NCI-H2196 (cell line): Measurements from ENCODE around the gene TENT4A.

Source experiments
- DNase-seq: peaks from one replicate; lab custom pipeline; 2025; ENCODE audit not compliant: unreplicated experiment; lab: John Stamatoyannopoulos, UW

The TENT4A gene

GRCh38 chr5:6792911-6793471 lies 79.8 kb downstream of the TENT4A start:
- DNase-seq = no peak

GRCh38 chr5:6801236-6801635 lies 88.0 kb downstream of the TENT4A start:
- DNase-seq = no peak

GRCh38 chr5:6803981-6804550 lies 90.8 kb downstream of the TENT4A start:
- no peak for DNase-seq

- DNase-seq = no peak
These were observed 91.7 kb downstream of the TENT4A start for GRCh38 chr5:6804766-6805501.

GRCh38 chr5:6805841-6806240 lies 92.6 kb downstream of the TENT4A start:
- DNase-seq = no peak
